ENCODE results near the gene CDH1. TPM values are rescaled to one million over a fixed set of nuclear protein-coding genes. Genes with fewer than 3 reads are reported as not detected.

Gene CDH1
- total RNA-seq, 4 donors from 2014 or later, result 17.9 to 32.9 (median 20.2) TPM

GRCh38 chr16:68749432-68749831 lies 12.3 kb downstream of the CDH1 start:
- WGBS, 2 donors, result 83 to 85% methylated on average over 3 of the region's 3 CpGs
- Histone ChIP-seq H3K27ac (no peak overlapping the region), H3K27me3 (no peaks in the 10 kb centered on the region), H3K4me3 (no peak overlapping the region), H3K9me3 (no peaks in the 10 kb centered on the region), H3K36me3 (no peaks in the 10 kb centered on the region), H3K4me1 (no peaks in the 10 kb centered on the region)
- DNase-seq (ENCODE audit: low spot score in 2 of 2), result no peak
- TF ChIP-seq CTCF (IDR thresholded peaks at IDR 0.05) (no peak), POLR2A (IDR thresholded peaks at IDR 0.05) (no peak), EP300 (IDR thresholded peaks at IDR 0.05) (no peak)

- DNase-seq (ENCODE audit: low spot score in 2 of 2), result no peak
- TF ChIP-seq CTCF (IDR thresholded peaks at IDR 0.05), result no peak
- TF ChIP-seq POLR2A (IDR thresholded peaks at IDR 0.05), result no peak
- no peak for TF ChIP-seq EP300 (IDR thresholded peaks at IDR 0.05)
- Histone ChIP-seq H3K9me3 (no peaks in the 10 kb centered on the region), H3K4me3 (no peak overlapping the region), H3K36me3 (no peaks in the 10 kb centered on the region), H3K4me1 (no peaks in the 10 kb centered on the region), H3K27me3 (no peaks in the 10 kb centered on the region), H3K27ac (no peak overlapping the region)
- WGBS, 2 donors, result 62 to 68% methylated on average over 8 of the region's 8 CpGs
Observed at GRCh38 chr16:68750193-68750695, 13.2 kb downstream of the CDH1 start.

- no peaks in the 10 kb centered on the region for H3K36me3 ChIP-seq
- no peak overlapping the region for H3K4me3 ChIP-seq
- DNase-seq (ENCODE audit: low spot score in 2 of 2), result no peak
- no peak for TF ChIP-seq POLR2A (IDR thresholded peaks at IDR 0.05)
- TF ChIP-seq CTCF (IDR thresholded peaks at IDR 0.05), result no peak
- TF ChIP-seq EP300 (IDR thresholded peaks at IDR 0.05), result no peak
- no peaks in the 10 kb centered on the region for H3K9me3 ChIP-seq
- H3K27ac ChIP-seq, result no peak overlapping the region
- WGBS, 2 donors, result 93 to 95% methylated on average over 4 of the region's 4 CpGs
- no peaks in the 10 kb centered on the region for H3K4me1 ChIP-seq
- H3K27me3 ChIP-seq, result no peaks in the 10 kb centered on the region
Observed at GRCh38 chr16:68751160-68751559, 14.1 kb downstream of the CDH1 start.

- peak overlapping the region in 1 of 4 donors; percentile 45 for H3K27ac ChIP-seq
- H3K4me1 ChIP-seq, result no peaks in the 10 kb centered on the region
- H3K4me3 ChIP-seq, result no peak overlapping the region
- no peaks in the 10 kb centered on the region for H3K27me3 ChIP-seq
- DNase-seq (ENCODE audit: low spot score in 2 of 2), result no peak
- no peaks in the 10 kb centered on the region for H3K9me3 ChIP-seq
- 74 to 80% methylated on average over 3 of the region's 3 CpGs for WGBS, 2 donors
- TF ChIP-seq EP300 (IDR thresholded peaks at IDR 0.05) (no peak), POLR2A (IDR thresholded peaks at IDR 0.05) (no peak), CTCF (IDR thresholded peaks at IDR 0.05) (no peak)
- no peaks in the 10 kb centered on the region for H3K36me3 ChIP-seq
Observed at GRCh38 chr16:68752602-68753001, 15.5 kb downstream of the CDH1 start.

GRCh38 chr16:68754084-68754792 lies 17.1 kb downstream of the CDH1 start:
- no peak for DNase-seq (ENCODE audit: low spot score in 2 of 2)
- H3K36me3 ChIP-seq, result no peaks in the 10 kb centered on the region
- H3K27me3 ChIP-seq, result no peaks in the 10 kb centered on the region
- TF ChIP-seq POLR2A (IDR thresholded peaks at IDR 0.05), result no peak
- no peak for TF ChIP-seq EP300 (IDR thresholded peaks at IDR 0.05)
- no peak for TF ChIP-seq CTCF (IDR thresholded peaks at IDR 0.05)
- 78 to 84% methylated on average over 7 of the region's 7 CpGs for WGBS, 2 donors
- peak overlapping the region in 1 of 4 donors; percentile 9 for H3K27ac ChIP-seq
- no peaks in the 10 kb centered on the region for H3K9me3 ChIP-seq
- no peak overlapping the region for H3K4me3 ChIP-seq
- no peaks in the 10 kb centered on the region for H3K4me1 ChIP-seq

Measured in tibial nerve (tissue), 4 donors.